NCI-H2171 treated with DMSO at 0.1 percent for 48 hours (cell line): ENCODE results near the gene ZNF485.
"Not testable (repeated sequence)": the region's sequence is repeated elsewhere in the genome, so short reads cannot be mapped to it uniquely, and the experiment has no call there.

Experiments
- DNase-seq: peaks from one replicate; lab custom pipeline; 2025; lab: John Stamatoyannopoulos, UW

ZNF485 gene

DNA sequence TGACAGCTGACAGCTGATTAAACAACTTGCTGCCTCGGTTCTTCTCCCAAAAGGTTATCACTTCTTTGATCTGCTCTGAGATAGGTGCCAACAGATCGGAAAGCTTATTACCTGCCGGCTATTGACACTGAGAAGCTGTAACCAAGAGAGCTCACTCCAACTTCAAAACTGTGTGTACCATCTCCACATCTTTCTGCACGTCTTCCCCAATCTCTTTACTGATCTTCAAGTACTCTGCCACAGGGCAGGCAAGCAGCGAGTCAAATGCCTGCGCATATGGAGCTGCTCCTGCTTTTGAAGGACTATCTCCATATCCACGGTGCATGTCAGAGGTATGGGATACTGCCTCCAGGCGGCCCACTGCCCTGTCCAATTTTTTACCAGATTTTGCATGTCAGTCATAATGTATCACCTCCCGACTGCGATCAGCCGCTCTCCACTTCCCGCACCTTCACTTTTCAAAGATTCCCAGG is 352 bp upstream of the ZNF485 start:
- DNase-seq = no peak

DNA sequence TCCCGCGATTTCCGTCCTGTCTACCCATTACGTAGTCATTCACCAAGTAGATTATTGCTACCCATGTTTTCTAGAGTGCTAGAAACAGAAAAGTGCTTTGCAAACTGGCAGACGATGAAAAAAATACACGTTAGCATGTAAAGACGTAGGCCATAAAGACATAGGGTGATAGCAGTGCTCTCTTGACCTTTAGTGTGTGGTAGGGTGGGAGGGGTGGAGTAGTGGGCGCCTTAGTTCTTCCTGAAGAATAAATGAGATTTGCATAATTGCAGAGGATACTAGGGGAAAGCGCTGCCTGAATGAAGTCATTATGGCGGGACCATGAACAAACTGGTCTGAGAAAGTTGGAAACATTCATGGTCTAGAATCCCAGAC is 948 bp downstream of the ZNF485 start:
- DNase-seq = no peak

- DNase-seq = no peak
Measured at GRCh38 chr10:43610636-43611035, 4.4 kb downstream of the ZNF485 start.

- no peak for DNase-seq
Measured at GRCh38 chr10:43616697-43617370, 10.6 kb downstream of the ZNF485 start.

- no peak for DNase-seq
Measured at GRCh38 chr10:43619368-43619767, 13.1 kb downstream of the ZNF485 start.

DNA sequence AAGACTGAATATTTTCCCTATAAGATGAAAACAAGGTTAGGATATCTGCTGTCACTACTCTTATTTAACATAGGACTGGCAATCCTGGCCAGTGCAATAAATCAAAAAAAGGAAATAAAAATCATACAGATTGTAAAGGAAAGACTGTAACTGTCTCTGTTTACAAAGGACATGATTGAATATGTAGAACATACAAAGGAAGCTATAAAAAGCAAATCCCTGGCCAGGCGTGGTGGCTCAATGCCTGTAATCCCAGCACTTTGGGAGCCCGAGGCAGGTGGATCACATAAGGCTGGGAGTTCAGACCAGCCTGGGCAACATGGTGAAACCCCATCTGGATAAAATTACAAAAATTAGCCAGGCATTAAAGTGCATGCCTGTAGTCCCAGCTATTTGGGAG is 15.8 kb downstream of the ZNF485 start:
- no peak for DNase-seq

GRCh38 chr10:43623351-43623750 is 17.1 kb downstream of the ZNF485 start:
- DNase-seq = no peak

DNA sequence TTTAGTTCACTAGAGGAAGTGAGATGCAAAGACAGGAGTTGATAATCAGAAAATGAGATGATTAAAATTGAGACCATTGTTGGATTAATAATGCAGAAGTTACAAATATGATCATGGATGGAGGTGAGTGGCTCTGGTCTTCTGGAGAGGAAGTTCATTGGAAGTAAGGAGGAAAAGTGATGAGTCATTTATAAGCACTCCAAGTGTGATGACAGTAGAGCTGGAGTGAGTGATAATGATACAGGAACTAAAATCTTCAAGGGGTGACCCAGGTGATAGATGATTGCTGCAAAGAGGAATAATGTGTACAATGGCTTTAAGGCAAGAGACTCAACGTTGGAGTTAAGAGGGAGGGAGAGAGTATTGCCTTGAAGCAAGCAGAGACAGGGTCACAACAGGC is 21.7 kb downstream of the ZNF485 start:
- no peak for DNase-seq

DNA sequence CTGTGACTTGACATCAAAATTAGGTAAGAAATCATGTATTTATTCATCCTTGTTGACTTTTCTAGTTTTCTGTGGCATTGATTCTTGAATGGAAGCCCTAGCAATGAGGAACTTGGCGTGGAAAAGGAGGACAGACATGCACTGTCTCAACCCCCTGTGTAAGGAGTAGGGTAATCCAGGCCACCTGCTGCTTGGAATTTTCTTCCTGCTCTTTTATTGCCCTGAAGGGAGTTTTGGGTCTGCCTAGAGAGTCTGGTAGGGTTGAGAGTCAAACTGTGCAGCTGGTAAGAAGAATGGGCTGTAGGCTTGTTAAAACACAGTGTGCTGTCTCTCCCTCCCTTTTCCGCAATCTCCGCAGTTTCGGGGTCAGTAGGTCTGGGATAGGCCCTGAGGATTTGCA is 22.7 kb downstream of the ZNF485 start:
- DNase-seq = no peak

- not testable (repeated sequence) for DNase-seq
Measured at GRCh38 chr10:43635816-43636215, 29.6 kb downstream of the ZNF485 start.

- DNase-seq = no peak
Measured at GRCh38 chr10:43640603-43641002, 34.4 kb downstream of the ZNF485 start.

GRCh38 chr10:43644252-43644651 is 38.0 kb downstream of the ZNF485 start:
- no peak for DNase-seq

GRCh38 chr10:43645866-43646265 is 39.6 kb downstream of the ZNF485 start:
- DNase-seq = no peak

GRCh38 chr10:43647576-43647975 is 41.3 kb downstream of the ZNF485 start:
- peak; percentile 20 for DNase-seq

- DNase-seq = peak; percentile 8
Measured at GRCh38 chr10:43648095-43648397, 41.8 kb downstream of the ZNF485 start.

DNA sequence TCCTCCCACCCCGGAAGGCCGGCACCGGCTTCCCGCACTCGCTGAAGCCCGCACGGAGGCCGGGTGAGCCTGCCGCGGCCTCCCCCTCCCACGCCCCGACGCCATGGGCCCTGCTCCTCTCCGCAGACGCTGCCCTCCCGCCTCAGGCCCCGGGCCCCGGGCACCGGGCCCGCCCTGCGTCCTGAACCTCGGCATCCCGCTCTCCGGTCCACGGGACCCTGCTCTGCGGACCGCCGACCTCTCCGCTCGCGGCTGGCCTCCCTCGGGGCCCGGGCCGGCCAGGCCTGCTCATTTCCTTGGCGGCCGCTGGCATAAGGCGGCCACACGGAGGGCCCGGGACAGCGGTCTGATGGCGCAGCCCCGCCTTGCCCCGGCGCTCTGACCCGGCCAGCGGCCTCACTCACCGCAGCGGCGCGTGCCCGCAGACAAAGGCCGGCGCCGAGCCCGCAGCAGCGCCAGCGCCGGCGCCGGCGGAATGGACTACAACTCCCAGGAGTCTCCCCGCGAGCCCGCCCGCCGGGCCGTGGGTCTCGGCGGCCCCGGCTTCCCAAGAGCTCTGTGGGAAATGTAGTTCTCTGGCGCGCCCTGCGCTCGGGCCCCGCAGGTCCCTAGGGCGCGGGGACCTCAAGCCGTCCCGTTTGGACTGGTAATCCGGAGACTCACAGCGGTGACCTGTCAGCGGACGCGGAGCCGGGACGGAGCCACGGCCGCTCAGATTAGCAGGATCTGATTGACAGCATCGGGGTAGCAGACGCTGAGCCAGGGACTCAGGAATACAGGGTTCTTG is 42.4 kb downstream of the ZNF485 start, which contains the start of gene ZNF32:
TSS of gene ZNF32 (minus strand) at position 484 of the 787 bp plus-strand sequence. CDS start 2,748 bp downstream, outside the sequence.
- peak; percentile 58 for DNase-seq

DNA sequence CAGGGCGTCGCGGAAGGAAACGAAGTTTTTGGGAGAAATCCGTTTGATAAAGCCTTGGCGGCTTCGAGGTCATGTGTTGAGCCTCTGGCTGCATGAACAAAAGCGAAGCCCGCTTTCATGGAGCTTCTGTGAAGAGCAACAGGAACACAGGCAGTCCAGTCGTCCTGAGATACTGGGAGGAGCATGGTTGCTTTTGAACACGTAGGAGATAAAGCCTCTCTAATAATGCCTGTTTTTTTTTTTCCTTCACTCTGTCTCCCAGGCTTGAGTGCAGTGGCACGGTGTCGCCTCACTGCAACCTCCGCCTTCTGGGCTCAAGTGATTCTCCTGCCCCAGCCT is 42.9 kb downstream of the ZNF485 start:
- no peak for DNase-seq

DNA sequence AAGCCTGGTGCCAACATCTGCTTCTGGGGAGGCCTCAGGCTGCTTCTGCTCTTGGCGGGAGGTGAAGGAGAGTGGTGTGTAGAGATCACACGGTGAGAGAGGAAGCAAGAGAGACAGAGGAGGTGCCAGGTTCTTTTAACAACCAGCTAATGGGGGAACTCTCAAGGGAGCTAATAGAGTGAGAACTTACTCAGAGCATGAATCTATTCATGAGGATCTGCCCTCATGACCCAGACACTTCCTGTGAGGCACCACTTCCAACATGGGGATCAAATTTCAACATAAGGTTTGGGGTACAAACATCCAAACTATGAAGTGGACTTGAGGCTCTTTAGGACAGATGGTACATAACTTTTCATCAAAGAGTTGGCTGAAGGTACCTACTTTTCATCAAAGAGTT is 47.5 kb downstream of the ZNF485 start:
- DNase-seq = no peak

DNA sequence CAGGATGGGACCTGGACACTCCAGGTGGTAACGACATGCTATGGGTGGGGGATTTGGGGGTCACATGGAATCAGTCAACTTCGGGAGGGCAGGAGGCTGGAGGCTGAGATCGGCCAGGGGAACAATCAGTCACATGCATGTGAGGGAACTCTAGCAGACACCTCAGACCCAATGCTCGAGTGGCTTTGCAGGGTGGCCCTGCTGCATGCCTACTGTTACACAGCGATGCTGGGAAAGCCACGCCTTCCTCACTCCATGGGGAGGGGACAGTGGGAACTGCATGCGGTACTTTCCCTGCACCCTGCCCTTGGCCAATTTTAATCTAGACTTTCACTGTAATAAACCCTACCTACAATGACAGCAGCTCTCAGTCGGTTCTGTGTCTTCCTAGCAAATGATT is 49.1 kb downstream of the ZNF485 start:
- DNase-seq = no peak

- no peak for DNase-seq
Measured at GRCh38 chr10:43658227-43658626, 52.0 kb downstream of the ZNF485 start.

DNA sequence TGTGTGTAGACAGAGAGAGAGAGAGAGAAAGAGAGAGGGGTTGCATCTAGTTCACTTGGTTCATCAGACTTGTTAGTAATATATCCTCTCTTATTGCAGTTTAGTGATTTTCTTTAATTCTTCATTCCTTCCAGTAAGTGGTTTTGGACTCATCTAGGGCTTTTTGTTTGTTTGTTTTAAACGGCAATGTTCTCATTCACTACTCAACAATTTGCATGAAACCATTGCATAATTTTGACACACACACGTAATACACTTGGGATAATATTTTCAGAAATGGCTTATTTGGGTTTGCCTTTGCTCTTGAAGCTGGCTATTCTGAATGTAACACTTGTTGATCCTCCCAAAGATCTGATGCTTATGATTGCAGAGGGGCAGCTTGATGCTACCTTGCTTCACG is 58.8 kb downstream of the ZNF485 start:
- no peak for DNase-seq

DNA sequence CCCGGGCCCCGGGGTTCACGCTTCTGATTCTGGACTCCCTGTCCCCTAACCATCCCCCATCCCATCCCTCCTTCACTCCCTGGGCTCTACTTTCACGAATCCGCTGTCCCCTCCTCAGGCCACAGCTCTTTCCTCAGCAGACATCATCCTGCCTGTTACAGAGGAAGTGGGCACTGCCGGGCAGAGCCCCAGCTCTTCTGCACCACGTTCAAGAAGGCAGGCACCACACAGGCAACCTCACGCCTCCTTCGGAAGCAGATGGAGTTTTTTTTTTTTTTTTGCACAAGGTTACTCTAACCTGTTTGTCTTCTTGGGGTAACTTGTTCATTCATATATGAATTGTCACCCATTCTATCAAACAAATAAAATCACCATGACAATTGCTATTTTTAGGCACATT is 60.3 kb downstream of the ZNF485 start:
- no peak for DNase-seq

GRCh38 chr10:43667317-43667731 is 61.1 kb downstream of the ZNF485 start:
- no peak for DNase-seq
